Upper lobe of right lung (tissue), 1 donor: ENCODE results near the gene SLC30A4. TPM values are rescaled to one million over a fixed set of nuclear protein-coding genes. Genes with fewer than 3 reads are reported as not detected.

Experiments
- ATAC-seq: fragments of 200-7000 bp; cut with Tn5 transposase; one replicate; pipeline ENCODE4 v1.9.1; 2020; ENCODE audit warnings: mild to moderate bottlenecking, moderate library complexity
- DNase-seq: peaks from one replicate; pipeline ENCODE4 v3.0.0-alpha.2; 2020
- H3K27ac ChIP-seq: fragments of 200-600 bp; one replicate; pipeline ENCODE4 v1.8.0; 2022
- H3K27me3 ChIP-seq: fragments of 200-600 bp; one replicate; pipeline ENCODE4 v1.8.0; 2022; ENCODE audit warnings: mild to moderate bottlenecking
- H3K36me3 ChIP-seq: fragments of 200-600 bp; one replicate; pipeline ENCODE4 v1.8.0; 2022
- H3K4me1 ChIP-seq: fragments of 200-600 bp; one replicate; pipeline ENCODE4 v1.8.0; 2022
- H3K4me3 ChIP-seq: fragments of 200-600 bp; one replicate; pipeline ENCODE4 v1.8.0; 2022; ENCODE audit warnings: mild to moderate bottlenecking
- H3K9me3 ChIP-seq: fragments of 200-600 bp; one replicate; pipeline ENCODE4 v1.8.0; 2022
- intact Hi-C: fragments of 100-400 bp; cut with DNase I; formaldehyde crosslinking; loops from one replicate; pipeline ENCODE4 v1.11.0; 2022
- total RNA-seq: library from RNA; stranded (reverse); fragmentation: NEBNext Ultra II Directional; extraction: Animal tissue kit (Norgen Biotek cat#: 25700); gene quantifications from one replicate; pipeline ENCODE4 v1.2.1, GENCODE V29; 2021
- TF ChIP-seq, protein P1 (sequence below): fragments of 200-600 bp; IDR thresholded peaks from one replicate; pipeline ENCODE4 v1.8.0; 2022; ENCODE audit warnings: antibody characterized with exemption
- donor health status: DM: no; HTN: yes; CAD: no; lungs with severe emphysema.

Gene SLC30A4
- total RNA-seq, 1 donor from 2014 or later = 6.7 TPM

GRCh38 chr15:45456212-45457106, 66.1 kb downstream of the SLC30A4 start:
- peaks cover 31% of the 10 kb centered on the region for H3K4me1 ChIP-seq
- ATAC-seq (peak; percentile 69), DNase-seq (no peak)
- H3K4me3 ChIP-seq = no peak overlapping the region
- H3K9me3 ChIP-seq = no peaks in the 10 kb centered on the region
- peak overlapping the region; percentile 75 for H3K27ac ChIP-seq
- no peaks in the 10 kb centered on the region for H3K27me3 ChIP-seq
- H3K36me3 ChIP-seq = no peaks in the 10 kb centered on the region
- intact Hi-C loops = loop anchor here (5.0 kb wide), 1 partner anchor 156 kb away; no protein-coding TSS in a partner anchor
- TF ChIP-seq, protein P1, sequence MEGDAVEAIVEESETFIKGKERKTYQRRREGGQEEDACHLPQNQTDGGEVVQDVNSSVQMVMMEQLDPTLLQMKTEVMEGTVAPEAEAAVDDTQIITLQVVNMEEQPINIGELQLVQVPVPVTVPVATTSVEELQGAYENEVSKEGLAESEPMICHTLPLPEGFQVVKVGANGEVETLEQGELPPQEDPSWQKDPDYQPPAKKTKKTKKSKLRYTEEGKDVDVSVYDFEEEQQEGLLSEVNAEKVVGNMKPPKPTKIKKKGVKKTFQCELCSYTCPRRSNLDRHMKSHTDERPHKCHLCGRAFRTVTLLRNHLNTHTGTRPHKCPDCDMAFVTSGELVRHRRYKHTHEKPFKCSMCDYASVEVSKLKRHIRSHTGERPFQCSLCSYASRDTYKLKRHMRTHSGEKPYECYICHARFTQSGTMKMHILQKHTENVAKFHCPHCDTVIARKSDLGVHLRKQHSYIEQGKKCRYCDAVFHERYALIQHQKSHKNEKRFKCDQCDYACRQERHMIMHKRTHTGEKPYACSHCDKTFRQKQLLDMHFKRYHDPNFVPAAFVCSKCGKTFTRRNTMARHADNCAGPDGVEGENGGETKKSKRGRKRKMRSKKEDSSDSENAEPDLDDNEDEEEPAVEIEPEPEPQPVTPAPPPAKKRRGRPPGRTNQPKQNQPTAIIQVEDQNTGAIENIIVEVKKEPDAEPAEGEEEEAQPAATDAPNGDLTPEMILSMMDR = no peak

DNA sequence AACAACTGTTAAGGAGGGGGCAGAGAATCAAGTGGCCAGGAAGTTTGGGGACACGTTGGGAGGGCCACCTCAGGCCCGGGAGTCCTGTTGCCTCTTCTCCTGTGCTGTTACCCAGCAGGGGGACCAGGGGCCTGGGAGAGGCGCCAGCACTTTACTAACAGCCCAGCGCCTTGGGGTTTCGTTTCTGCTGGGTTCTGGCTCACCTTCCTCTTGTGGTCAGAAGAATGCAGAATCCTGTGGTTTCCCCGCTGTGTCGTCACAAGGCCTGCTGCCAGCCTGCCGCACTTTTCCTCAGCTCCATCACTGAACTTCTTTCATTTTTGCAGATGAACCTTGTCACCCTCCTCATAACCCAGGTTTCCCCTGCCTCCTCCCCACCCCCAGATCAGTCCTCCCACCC, 67.7 kb downstream of the SLC30A4 start:
- H3K27me3 ChIP-seq = no peaks in the 10 kb centered on the region
- H3K9me3 ChIP-seq = no peaks in the 10 kb centered on the region
- ATAC-seq = peak; percentile 73
- peaks cover 31% of the 10 kb centered on the region for H3K4me1 ChIP-seq
- H3K36me3 ChIP-seq = no peaks in the 10 kb centered on the region
- intact Hi-C loops = loop anchor here (5.0 kb wide), 1 partner anchor 157 kb away; no protein-coding TSS in a partner anchor
- DNase-seq = peak; percentile 87
- no peak overlapping the region for H3K4me3 ChIP-seq
- TF ChIP-seq, protein P1 = no peak
- H3K27ac ChIP-seq = peak overlapping the region; percentile 49

- no peaks in the 10 kb centered on the region for H3K9me3 ChIP-seq
- peaks cover 20% of the 10 kb centered on the region for H3K4me1 ChIP-seq
- DNase-seq = no peak
- H3K27me3 ChIP-seq = no peaks in the 10 kb centered on the region
- H3K4me3 ChIP-seq = no peak overlapping the region
- H3K27ac ChIP-seq = no peak overlapping the region
- intact Hi-C loops = no loop called here
- H3K36me3 ChIP-seq = no peaks in the 10 kb centered on the region
- TF ChIP-seq, protein P1 = no peak
- ATAC-seq = no peak
Measured at GRCh38 chr15:45451265-45451664, 71.3 kb downstream of the SLC30A4 start.

GRCh38 chr15:45449916-45450867, 72.4 kb downstream of the SLC30A4 start:
- H3K27me3 ChIP-seq = no peaks in the 10 kb centered on the region
- peaks cover 16% of the 10 kb centered on the region for H3K4me1 ChIP-seq
- ATAC-seq (peak; percentile 80), DNase-seq (peak; percentile 89)
- TF ChIP-seq, protein P1 = no peak
- H3K9me3 ChIP-seq = no peaks in the 10 kb centered on the region
- H3K27ac ChIP-seq = peak overlapping the region; percentile 30
- peak overlapping the region; percentile 10 for H3K4me3 ChIP-seq
- no peaks in the 10 kb centered on the region for H3K36me3 ChIP-seq
- intact Hi-C loops = no loop called here

- TF ChIP-seq, protein P1 = no peak
- ATAC-seq = no peak
- no peaks in the 10 kb centered on the region for H3K36me3 ChIP-seq
- DNase-seq = no peak
- intact Hi-C loops = no loop called here
- H3K4me3 ChIP-seq = no peak overlapping the region
- no peaks in the 10 kb centered on the region for H3K9me3 ChIP-seq
- H3K4me1 ChIP-seq = peaks cover 14% of the 10 kb centered on the region
- H3K27ac ChIP-seq = no peak overlapping the region
- H3K27me3 ChIP-seq = no peaks in the 10 kb centered on the region
Measured at GRCh38 chr15:45449395-45449794, 73.2 kb downstream of the SLC30A4 start.
